K562 (cell line): Measurements from ENCODE around the gene CALML6. TPM values are rescaled to one million over a fixed set of nuclear protein-coding genes. Genes with fewer than 3 reads are reported as not detected.

Experiments used
- ATAC-seq: fragments of 200-7000 bp; cut with Tn5 transposase; 3 replicates; pipeline ENCODE4 v1.9.1; 2020; ENCODE audit warnings: moderate library complexity
- BruUV-seq: library from RNA; stranded (reverse); fragments of 400-500 nt; replicated peaks from 2 replicates; lab custom pipeline; 2021; lab: Mats Ljungman, UMichigan
- CTCF ChIA-PET: fragments of 300-600 bp; formaldehyde crosslinking; extraction: SDS; loops from one replicate; lab custom pipeline; 2021; ENCODE audit warnings: low intra/inter-chr PET ratio; lab: Yijun Ruan, JAX
- POLR2A ChIA-PET: fragments of 300-600, 350-650 bp; sonication (Branson Sonifier 250); formaldehyde crosslinking; extraction: SDS; loops from one replicate; lab custom pipeline; 2021; ENCODE audit warnings: antibody characterized with exemption, inconsistent platforms; lab: Yijun Ruan, JAX
- DNase-seq, 4 experiments: peaks; one replicate each; pipeline versions ENCODE4 v3.0.0 to v3.0.0-alpha.2; 2011 to 2018; ENCODE audit warnings: low spot score in 3 of 4, mixed read lengths in 3 of 4; ENCODE audit errors: extremely low read depth in 1 of 4
- FAIRE-seq: peaks from 2 replicates; lab custom pipeline; 2011; peaks lifted over from hg19 to GRCh38; lab: Jason Lieb, UNC
- H2AFZ ChIP-seq: 2 replicates; pipeline ENCODE4 v1.6.0; 2011; ENCODE audit warnings: low read depth, low read length, control low read depth, inconsistent platforms
- H3K27ac ChIP-seq: fragments of 200-600 bp; 3 replicates; pipeline ENCODE4 v1.8.0; 2011; ENCODE audit warnings: low read depth, mild to moderate bottlenecking, control low read depth, inconsistent platforms, low read length, moderate library complexity, mixed read lengths; ENCODE audit errors: extremely low read depth
- H3K27me3 ChIP-seq, 2 experiments: fragments of 300-600 bp in 1 of 2; 2 replicates in 1 of 2; 3 replicates in 1 of 2; pipeline versions ENCODE4 v1.6.0 to v1.8.0; 2011; ENCODE audit warnings: inconsistent platforms in 2 of 2, low read length in 2 of 2, mild to moderate bottlenecking in 1 of 2, mixed read lengths in 1 of 2, moderate library complexity in 1 of 2; ENCODE audit not compliant: control insufficient read depth in 2 of 2, insufficient read depth in 2 of 2
- H3K36me3 ChIP-seq: fragments of 300-600 bp; 3 replicates; pipeline ENCODE4 v1.8.0; 2011; ENCODE audit warnings: mild to moderate bottlenecking, low read length, inconsistent platforms; ENCODE audit not compliant: control insufficient read depth, insufficient read depth
- H3K4me1 ChIP-seq, 2 experiments: fragments of 200-600 bp in 1 of 2; replicated peaks in 1 of 2; 2 replicates in 1 of 2; 3 replicates in 1 of 2; pipeline versions ENCODE4 v1.5.1 to v1.8.0; 2011; ENCODE audit warnings: inconsistent platforms in 2 of 2, low read length in 2 of 2, mild to moderate bottlenecking in 1 of 2, mixed read lengths in 1 of 2, moderate library complexity in 1 of 2; ENCODE audit not compliant: control insufficient read depth in 2 of 2, insufficient read depth in 2 of 2
- H3K4me2 ChIP-seq: 2 replicates; pipeline ENCODE4 v1.6.1; 2011; ENCODE audit warnings: low read length, control low read depth, inconsistent platforms, mixed read lengths; ENCODE audit not compliant: insufficient read depth
- H3K4me3 ChIP-seq: fragments of 200-600 bp; sonication (generic), shearing (Covaris generic); 2 replicates; pipeline ENCODE4 v1.5.1; 2016; ENCODE audit warnings: control low read depth, inconsistent platforms
- H3K79me2 ChIP-seq: fragments of 200-600 bp; 3 replicates; pipeline ENCODE4 v1.8.0; 2011; ENCODE audit warnings: low read length, inconsistent platforms; ENCODE audit not compliant: control insufficient read depth, insufficient read depth
- H3K9ac ChIP-seq, 2 experiments: 2 replicates each; pipeline versions ENCODE4 v1.6.0 to v1.6.1; 2011; ENCODE audit warnings: low read depth in 2 of 2, low read length in 2 of 2, control low read depth in 1 of 2, inconsistent platforms in 1 of 2, mild to moderate bottlenecking in 1 of 2, mixed read lengths in 1 of 2; ENCODE audit not compliant: insufficient read depth in 1 of 2
- H3K9me1 ChIP-seq: one replicate; pipeline ENCODE4 v1.6.0; 2011; ENCODE audit warnings: inconsistent platforms, mild to moderate bottlenecking, low read length, moderate library complexity; ENCODE audit not compliant: control insufficient read depth, insufficient read depth
- H3K9me3 ChIP-seq: replicated peaks from 2 replicates; pipeline ENCODE4 v1.5.1; 2011; ENCODE audit warnings: low read depth, low read length, inconsistent platforms; ENCODE audit not compliant: control insufficient read depth, insufficient read depth
- H4K20me1 ChIP-seq: replicated peaks from 2 replicates; pipeline ENCODE4 v1.6.1; 2011; ENCODE audit warnings: low read length, inconsistent platforms, mixed read lengths; ENCODE audit not compliant: control insufficient read depth, insufficient read depth
- CHD1 ChIP-seq: fragments of 200-600 bp; sonication (generic); IDR thresholded peaks from one replicate; pipeline ENCODE4 v1.6.1; 2012; ENCODE audit warnings: mild to moderate bottlenecking, moderate library complexity, low read length, inconsistent platforms
- RFX1 ChIP-seq: fragments of 450-650 bp; IDR thresholded peaks from 2 replicates; pipeline ENCODE4 v1.6.1; 2016; ENCODE audit warnings: mild to moderate bottlenecking, moderate library complexity
- SLC30A9 ChIP-seq: fragments of 250-450 bp; sonication (Bioruptor Pico); IDR thresholded peaks from 2 replicates; pipeline ENCODE4 v1.8.0; 2022; ENCODE audit warnings: mild to moderate bottlenecking, moderate library complexity
- STAG1 ChIP-seq: sonication (generic); formaldehyde crosslinking; IDR thresholded peaks from 2 replicates; pipeline ENCODE4 v1.5.0; 2020; ENCODE audit warnings: missing genetic modification reagents, borderline replicate concordance
- ZKSCAN1 ChIP-seq: fragments of 150-350 bp; IDR thresholded peaks from 2 replicates; pipeline ENCODE4 v1.6.1; 2016; ENCODE audit warnings: low read depth, low read length
- ZNF316 ChIP-seq: fragments of 450-650 bp; IDR thresholded peaks from 2 replicates; pipeline ENCODE4 v1.6.1; 2016
- ZNF57 ChIP-seq: fragments of 450-650 bp; formaldehyde crosslinking; IDR thresholded peaks from 2 replicates; pipeline ENCODE4 v1.4.0; 2020; ENCODE audit warnings: mild to moderate bottlenecking, moderate library complexity
- WGBS: fragments of 100-300 bp; shearing (Covaris generic); methylation state at CpG from one replicate; pipeline ENCODE4 v1.1.6; 2016; ENCODE audit warnings: low coverage, mixed read lengths; ENCODE audit not compliant: insufficient coverage; ENCODE audit errors: missing lambda C conversion rate; 5-methylcytosine and 5-hydroxymethylcytosine counted together
- in situ Hi-C: fragments of 300-500 bp; cut with MboI; formaldehyde crosslinking; loops from 4 replicates; pipeline ENCODE4 v1.15.0; 2018; ENCODE audit warnings: inconsistent platforms, mixed read lengths
- intact Hi-C: fragments of 100-400 bp; cut with micrococcal nuclease; formaldehyde crosslinking; loops from 2 replicates; pipeline ENCODE4 v1.14.2; 2022
- polyA plus RNA-seq, 8 experiments: library from polyadenylated mRNA; depleted of rRNA in 4 of 8; stranded (reverse) in 5 of 8; unstranded in 3 of 8; fragments of >200 nt; fragmentation: Nextera tagmentation in 2 of 8; fragmentation: Illumina TruSeq in 1 of 8; extraction: Ambion mirVana in 2 of 8; extraction: Trizol in 1 of 8; gene quantifications; 2 replicates each; pipeline versions ENCODE4 v1.2.1 to v1.2.3, GENCODE V29; 2011 to 2014; ENCODE audit warnings: inconsistent platforms in 1 of 8, missing spikeins in 1 of 8
- total RNA-seq, 7 experiments: library from RNA; depleted of rRNA in 6 of 7; stranded (reverse); fragments of >200 nt in 6 of 7; fragmentation: Illumina TruSeq in 2 of 7; extraction: Trizol in 2 of 7; gene quantifications; 2 replicates each; pipeline versions ENCODE4 v1.2.1 to v1.2.3, GENCODE V29; 2011 to 2021; ENCODE audit warnings: low replicate concordance in 1 of 7
- TF ChIP-seq, protein P1 (sequence below): fragments of 450-650 bp; conservative IDR thresholded peaks from 2 replicates; pipeline ENCODE4 v1.6.1; 2016; ENCODE audit warnings: missing genetic modification characterization, low read depth, mild to moderate bottlenecking, missing compliant biosample characterization, moderate library complexity
- TF ChIP-seq, protein P2 (sequence below): sonication (generic); formaldehyde crosslinking; IDR thresholded peaks from 2 replicates; pipeline ENCODE4 v1.8.0; 2022; ENCODE audit warnings: missing genetic modification reagents, mild to moderate bottlenecking, moderate library complexity, borderline replicate concordance

The CALML6 gene
- total and polyA plus RNA-seq, 9 of the 15 experiments (the other 6 are each of a cell fraction or from before 2014, with no cell fraction given): 0.14 TPM; not detected in 8

DNA sequence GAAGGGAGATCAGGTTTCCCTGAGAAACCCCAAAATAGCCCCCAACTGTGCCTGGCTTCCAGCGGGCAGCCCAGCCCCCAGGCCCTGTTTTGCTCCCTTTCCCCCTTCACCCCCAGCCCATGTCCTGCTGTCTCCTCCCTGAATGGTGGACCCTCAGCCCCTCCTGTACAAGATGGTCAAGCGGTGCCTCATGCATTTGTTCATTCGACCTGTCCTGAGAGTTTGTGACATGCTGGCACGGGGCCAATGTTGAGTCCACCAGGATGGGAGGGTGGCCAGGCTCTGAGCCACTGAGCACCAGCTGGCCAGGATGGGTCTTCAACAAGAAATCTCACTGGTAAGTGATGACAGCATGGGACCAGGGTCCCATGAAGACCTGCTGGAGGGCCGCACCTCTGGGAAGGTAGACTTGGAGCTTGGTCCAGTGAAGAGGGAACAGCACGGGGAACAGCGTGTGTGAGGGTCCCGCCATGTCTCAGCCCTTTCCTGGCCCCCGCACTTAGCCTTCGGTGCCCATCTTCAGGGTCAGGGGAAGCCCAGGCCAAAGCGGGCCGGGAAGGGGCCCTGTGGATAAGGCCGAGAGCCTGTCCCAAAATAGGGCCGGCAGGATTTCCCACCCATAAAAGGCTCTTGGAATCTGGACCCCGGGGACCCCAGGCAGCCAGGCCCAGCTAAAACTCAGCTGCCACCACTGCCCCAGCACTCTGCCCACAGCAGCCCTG lies at the start of gene CALML6 (continued):
- TF ChIP-seq, protein P1, sequence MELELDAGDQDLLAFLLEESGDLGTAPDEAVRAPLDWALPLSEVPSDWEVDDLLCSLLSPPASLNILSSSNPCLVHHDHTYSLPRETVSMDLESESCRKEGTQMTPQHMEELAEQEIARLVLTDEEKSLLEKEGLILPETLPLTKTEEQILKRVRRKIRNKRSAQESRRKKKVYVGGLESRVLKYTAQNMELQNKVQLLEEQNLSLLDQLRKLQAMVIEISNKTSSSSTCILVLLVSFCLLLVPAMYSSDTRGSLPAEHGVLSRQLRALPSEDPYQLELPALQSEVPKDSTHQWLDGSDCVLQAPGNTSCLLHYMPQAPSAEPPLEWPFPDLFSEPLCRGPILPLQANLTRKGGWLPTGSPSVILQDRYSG (tag): no peak
- no peak for TF ChIP-seq STAG1 (CRISPR knock-in tag)
- TF ChIP-seq, protein P2, sequence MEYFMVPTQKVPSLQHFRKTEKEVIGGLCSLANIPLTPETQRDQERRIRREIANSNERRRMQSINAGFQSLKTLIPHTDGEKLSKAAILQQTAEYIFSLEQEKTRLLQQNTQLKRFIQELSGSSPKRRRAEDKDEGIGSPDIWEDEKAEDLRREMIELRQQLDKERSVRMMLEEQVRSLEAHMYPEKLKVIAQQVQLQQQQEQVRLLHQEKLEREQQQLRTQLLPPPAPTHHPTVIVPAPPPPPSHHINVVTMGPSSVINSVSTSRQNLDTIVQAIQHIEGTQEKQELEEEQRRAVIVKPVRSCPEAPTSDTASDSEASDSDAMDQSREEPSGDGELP (CRISPR knock-in tag): 0 out of 2 replicates have a peak, but pooled peaks have one; percentile 30
- TF ChIP-seq RFX1: no peak
- no peak for TF ChIP-seq ZNF57 (CRISPR knock-in tag)
- TF ChIP-seq SLC30A9: no peak

DNA sequence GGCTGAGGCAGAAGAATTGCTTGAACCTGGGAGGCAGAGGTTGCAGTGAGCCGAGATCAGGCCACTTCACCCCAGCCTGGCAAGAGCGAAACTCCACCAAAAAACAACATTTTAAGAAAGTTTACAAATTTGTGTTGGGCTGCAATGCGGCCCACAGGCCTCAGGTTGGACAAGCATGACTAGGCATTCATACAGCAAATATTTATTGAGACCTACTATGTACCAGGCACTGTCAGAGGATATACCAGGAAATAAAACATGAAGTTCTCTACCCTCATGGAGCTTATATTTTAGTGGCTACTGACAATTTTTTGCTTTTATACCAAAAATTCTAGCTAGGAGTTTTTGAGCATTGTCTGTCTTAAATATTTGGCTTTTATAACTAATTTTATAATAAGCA lies 47.9 kb upstream of the CALML6 start:
- Histone ChIP-seq H3K4me2 (no peak overlapping the region), H3K36me3 (peaks cover 16% of the 10 kb centered on the region), H3K27ac (no peak overlapping the region), H3K27me3 (no peaks in the 10 kb centered on the region), H3K4me3 (no peak overlapping the region), H3K79me2 (peaks cover 84% of the 10 kb centered on the region), H2AFZ (no peak overlapping the region), H3K9me3 (no peaks in the 10 kb centered on the region), H4K20me1 (peaks cover 14% of the 10 kb centered on the region), H3K9ac (no peak overlapping the region), H3K4me1 (peaks cover 3 to 4% of the 10 kb centered on the region in 2 experiments; a peak in 4 of 5 replicates), H3K9me1 (peaks cover 6% of the 10 kb centered on the region)
- CTCF ChIA-PET: no interaction called here
- ATAC-seq: no peak
- 93% methylated on average over 3 of the region's 3 CpGs for WGBS
- FAIRE-seq: no peak
- TF ChIP-seq ZKSCAN1: peak; percentile 86
- no peak for TF ChIP-seq CHD1
- TF ChIP-seq ZNF316: 0 out of 2 replicates have a peak, but pooled peaks have one; percentile 31
- no peak for DNase-seq
- POLR2A ChIA-PET: interaction anchor here (0.6 to 2.7 kb wide), 8 partner anchors 8 to 352 kb away, joined by 3 to 12 read pairs (median 4); no protein-coding TSS in a partner anchor
- intact Hi-C loops (no loop called here), in situ Hi-C loops (no loop called here)
- no TSS peak for BruUV-seq
